ENCODE measurements around the gene GSN. TPM values are rescaled to one million over a fixed set of nuclear protein-coding genes. Genes with fewer than 3 reads are reported as not detected.
A peak's percentile ranks its signal among the peaks of the same experiment; 100 is the strongest.

The GSN gene
- total RNA-seq, 1 donor from 2014 or later = 291 TPM

DNA sequence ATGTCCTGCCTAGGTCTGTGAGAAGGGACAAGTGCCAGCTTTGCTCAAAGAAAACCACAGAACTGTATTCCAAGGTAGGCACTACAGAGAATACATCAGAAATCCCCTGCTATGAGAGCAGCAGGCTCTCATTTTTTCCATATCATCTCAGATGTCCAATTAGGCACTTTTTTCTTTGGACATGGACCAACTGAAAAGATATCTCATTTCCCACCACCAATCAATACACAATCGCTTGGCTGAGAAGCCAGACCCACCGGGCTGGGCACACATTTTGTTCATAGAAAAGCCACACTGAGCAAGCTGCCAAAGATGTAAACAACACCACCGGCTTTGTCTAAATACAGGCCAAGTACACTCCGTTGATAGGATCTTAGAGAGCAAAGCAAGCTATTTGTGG is 76.2 kb downstream of the GSN start:
- Mint-ChIP-seq H3K27me3 (ENCODE audit: low read depth) (no peaks in the 10 kb centered on the region), H3K9me3 (ENCODE audit: low read depth) (no peaks in the 10 kb centered on the region), H3K4me1 (ENCODE audit: low read depth) (peaks cover 23% of the 10 kb centered on the region), H3K36me3 (ENCODE audit: low read depth) (peaks cover 14% of the 10 kb centered on the region), H3K4me3 (ENCODE audit: unreplicated experiment) (no peak overlapping the region), H3K27ac (ENCODE audit: unreplicated experiment) (no peak overlapping the region)
- no peak for DNase-seq (ENCODE audit: low spot score)
- TF ChIP-seq, protein P1, sequence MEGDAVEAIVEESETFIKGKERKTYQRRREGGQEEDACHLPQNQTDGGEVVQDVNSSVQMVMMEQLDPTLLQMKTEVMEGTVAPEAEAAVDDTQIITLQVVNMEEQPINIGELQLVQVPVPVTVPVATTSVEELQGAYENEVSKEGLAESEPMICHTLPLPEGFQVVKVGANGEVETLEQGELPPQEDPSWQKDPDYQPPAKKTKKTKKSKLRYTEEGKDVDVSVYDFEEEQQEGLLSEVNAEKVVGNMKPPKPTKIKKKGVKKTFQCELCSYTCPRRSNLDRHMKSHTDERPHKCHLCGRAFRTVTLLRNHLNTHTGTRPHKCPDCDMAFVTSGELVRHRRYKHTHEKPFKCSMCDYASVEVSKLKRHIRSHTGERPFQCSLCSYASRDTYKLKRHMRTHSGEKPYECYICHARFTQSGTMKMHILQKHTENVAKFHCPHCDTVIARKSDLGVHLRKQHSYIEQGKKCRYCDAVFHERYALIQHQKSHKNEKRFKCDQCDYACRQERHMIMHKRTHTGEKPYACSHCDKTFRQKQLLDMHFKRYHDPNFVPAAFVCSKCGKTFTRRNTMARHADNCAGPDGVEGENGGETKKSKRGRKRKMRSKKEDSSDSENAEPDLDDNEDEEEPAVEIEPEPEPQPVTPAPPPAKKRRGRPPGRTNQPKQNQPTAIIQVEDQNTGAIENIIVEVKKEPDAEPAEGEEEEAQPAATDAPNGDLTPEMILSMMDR (IDR thresholded peaks at IDR 0.05) = no peak

DNA sequence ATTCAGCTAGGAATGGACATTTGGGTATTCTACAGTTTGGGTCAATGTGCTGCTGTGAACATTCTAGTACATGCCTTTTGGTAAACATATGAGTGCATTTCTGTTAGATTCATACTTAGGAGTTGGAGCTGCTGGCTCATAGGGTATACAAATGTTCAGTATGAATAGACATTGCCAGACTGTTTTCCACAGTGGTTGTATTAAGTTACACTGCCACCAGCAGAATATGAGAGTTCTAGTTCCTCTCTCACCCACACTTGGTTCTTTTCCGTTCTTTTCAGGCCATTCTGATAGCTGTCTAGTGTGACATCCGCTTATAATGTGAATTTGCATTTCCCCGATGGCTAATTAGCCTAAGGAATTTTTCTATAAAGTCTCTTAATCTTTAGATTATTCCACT is 77.1 kb downstream of the GSN start:
- DNase-seq (ENCODE audit: low spot score) = no peak
- TF ChIP-seq, protein P1 (IDR thresholded peaks at IDR 0.05) = no peak
- H3K27me3 Mint-ChIP-seq (ENCODE audit: low read depth) = no peaks in the 10 kb centered on the region

DNA sequence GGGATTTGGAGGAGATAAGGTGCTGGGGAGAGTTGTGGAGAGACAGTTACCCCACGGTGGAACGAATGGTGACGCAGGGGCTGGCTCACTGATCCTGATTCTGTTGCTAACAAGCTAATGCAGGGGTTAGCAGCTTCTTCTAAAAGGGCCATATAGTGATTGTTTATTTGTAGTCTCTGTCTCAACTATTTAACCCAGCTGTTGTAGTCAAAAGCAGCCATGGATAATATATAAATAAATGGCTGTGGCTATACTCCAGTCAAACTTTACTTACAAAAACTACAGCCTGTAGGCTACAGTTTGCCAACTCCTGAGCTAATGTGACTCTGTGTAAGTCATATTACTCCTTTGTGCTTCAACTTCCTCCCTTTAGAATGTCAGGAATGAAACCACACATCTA is 80.3 kb downstream of the GSN start:
- no peaks in the 10 kb centered on the region for H3K27me3 Mint-ChIP-seq (ENCODE audit: low read depth)
- no peak for DNase-seq (ENCODE audit: low spot score)
- H3K4me1 Mint-ChIP-seq (ENCODE audit: low read depth) = peaks cover 52% of the 10 kb centered on the region

More for the DNA sequence above, 77.1 kb downstream of the GSN start:
- no peaks in the 10 kb centered on the region for H3K9me3 Mint-ChIP-seq (ENCODE audit: low read depth)
- H3K4me1 Mint-ChIP-seq (ENCODE audit: low read depth) = peaks cover 29% of the 10 kb centered on the region
- H3K4me3 Mint-ChIP-seq (ENCODE audit: unreplicated experiment) = no peak overlapping the region
- peaks cover 14% of the 10 kb centered on the region for H3K36me3 Mint-ChIP-seq (ENCODE audit: low read depth)
- H3K27ac Mint-ChIP-seq (ENCODE audit: unreplicated experiment) = no peak overlapping the region

DNA sequence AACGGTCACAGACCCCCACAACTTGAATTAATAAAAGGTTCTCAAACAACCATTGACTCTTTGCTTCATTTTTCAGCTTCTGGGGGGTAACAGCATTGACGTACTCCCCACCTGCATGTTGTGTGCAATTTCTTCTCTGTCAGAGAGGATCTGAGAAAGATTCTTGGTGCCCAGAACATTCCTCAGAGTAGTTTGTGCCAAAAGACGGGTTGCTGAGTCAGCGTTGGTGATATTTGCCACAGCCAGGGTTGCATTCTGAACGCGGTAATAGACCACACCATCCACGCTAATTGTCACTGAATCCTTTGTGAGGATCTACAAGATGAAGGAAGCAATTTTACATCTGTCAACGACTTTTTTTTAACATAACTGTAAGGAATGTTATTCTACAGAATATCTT is 81.0 kb downstream of the GSN start:
- DNase-seq (ENCODE audit: low spot score) = no peak
- TF ChIP-seq, protein P1 (IDR thresholded peaks at IDR 0.05) = no peak
- no peak overlapping the region for H3K4me3 Mint-ChIP-seq (ENCODE audit: unreplicated experiment)
- H3K27me3 Mint-ChIP-seq (ENCODE audit: low read depth) = no peaks in the 10 kb centered on the region
- no peaks in the 10 kb centered on the region for H3K9me3 Mint-ChIP-seq (ENCODE audit: low read depth)
- peaks cover 56% of the 10 kb centered on the region for H3K4me1 Mint-ChIP-seq (ENCODE audit: low read depth)
- H3K27ac Mint-ChIP-seq (ENCODE audit: unreplicated experiment) = peak overlapping the region; percentile 67
- H3K36me3 Mint-ChIP-seq (ENCODE audit: low read depth) = peaks cover 17% of the 10 kb centered on the region

More for the DNA sequence above, 80.3 kb downstream of the GSN start:
- H3K36me3 Mint-ChIP-seq (ENCODE audit: low read depth) = peaks cover 12% of the 10 kb centered on the region
- no peaks in the 10 kb centered on the region for H3K9me3 Mint-ChIP-seq (ENCODE audit: low read depth)
- TF ChIP-seq, protein P1 (IDR thresholded peaks at IDR 0.05) = no peak
- no peak overlapping the region for H3K4me3 Mint-ChIP-seq (ENCODE audit: unreplicated experiment)
- H3K27ac Mint-ChIP-seq (ENCODE audit: unreplicated experiment) = peak overlapping the region; percentile 67

DNA sequence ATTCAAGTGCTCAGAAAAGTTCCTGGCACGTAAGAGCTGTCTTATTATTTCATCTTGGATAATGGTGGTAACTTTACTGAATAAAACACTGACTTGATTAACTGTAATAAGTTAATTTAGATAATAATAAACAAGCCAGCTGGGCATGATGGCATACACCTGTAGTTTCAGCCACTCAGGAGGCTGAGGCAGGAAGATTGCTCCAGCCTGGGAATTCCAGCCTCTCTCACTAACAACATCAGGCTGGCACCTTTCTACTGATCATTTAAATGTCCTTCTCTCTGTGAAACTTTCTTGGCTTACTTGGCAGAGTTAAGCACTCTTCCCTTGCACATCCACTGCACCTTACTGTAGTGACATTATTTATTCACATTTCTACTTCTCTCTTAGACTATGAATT is 82.1 kb downstream of the GSN start:
- no peak for DNase-seq (ENCODE audit: low spot score)
- H3K27ac Mint-ChIP-seq (ENCODE audit: unreplicated experiment) = peak overlapping the region; percentile 89
- H3K4me1 Mint-ChIP-seq (ENCODE audit: low read depth) = peaks cover 50% of the 10 kb centered on the region
- no peak overlapping the region for H3K4me3 Mint-ChIP-seq (ENCODE audit: unreplicated experiment)
- no peaks in the 10 kb centered on the region for H3K9me3 Mint-ChIP-seq (ENCODE audit: low read depth)
- H3K27me3 Mint-ChIP-seq (ENCODE audit: low read depth) = no peaks in the 10 kb centered on the region
- peaks cover 16% of the 10 kb centered on the region for H3K36me3 Mint-ChIP-seq (ENCODE audit: low read depth)
- TF ChIP-seq, protein P1 (IDR thresholded peaks at IDR 0.05) = no peak

All from chondrocyte (in vitro differentiated cells).